Sigmoid colon (tissue), 4 donors: ENCODE results near the gene DGKE.

Experiments
- CTCF ChIP-seq, 4 experiments: fragments of 450-650 bp in 3 of 4; fragments of 200-600 bp in 1 of 4; IDR thresholded peaks; one replicate each; pipeline ENCODE4 v1.5.1; 2016 to 2019; ENCODE audit warnings: antibody characterized with exemption in 4 of 4, mild to moderate bottlenecking in 3 of 4, moderate library complexity in 2 of 4
- EP300 ChIP-seq, 4 donors: sonication (generic); formaldehyde crosslinking; IDR thresholded peaks; one replicate each; pipeline ENCODE4 v1.6.1; 2017; ENCODE audit warnings: antibody characterized with exemption in 4 of 4
- POLR2AphosphoS5 ChIP-seq, 4 donors: sonication (generic); formaldehyde crosslinking; IDR thresholded peaks; one replicate each; pipeline ENCODE4 v1.6.1; 2017; ENCODE audit warnings: antibody characterized with exemption in 4 of 4

DNA sequence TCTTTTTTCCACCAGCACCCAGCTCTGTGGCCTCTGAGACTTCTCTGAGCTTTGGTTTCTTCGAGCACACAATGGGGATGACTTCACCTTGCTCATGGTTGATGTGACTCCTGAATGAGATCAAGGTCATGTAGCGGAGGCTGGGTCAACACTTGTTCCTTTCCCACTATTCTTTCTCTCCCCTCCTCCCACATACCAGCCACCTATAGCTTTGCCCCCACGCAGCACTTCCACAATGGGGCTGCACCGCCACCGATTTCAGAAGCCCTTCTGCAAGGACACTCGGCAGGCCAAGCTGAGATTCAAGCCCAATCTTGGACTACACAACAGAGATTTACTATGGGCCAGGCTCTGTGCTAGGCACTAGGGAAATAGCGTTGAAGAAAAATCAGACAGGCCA, 65.5 kb downstream of the DGKE start:
- TF ChIP-seq CTCF (IDR thresholded peaks at IDR 0.05) (no peak), POLR2AphosphoS5 (IDR thresholded peaks at IDR 0.05) (no peak), EP300 (IDR thresholded peaks at IDR 0.05) (no peak)
